Measurements from ENCODE around the gene SAT1.

DNA sequence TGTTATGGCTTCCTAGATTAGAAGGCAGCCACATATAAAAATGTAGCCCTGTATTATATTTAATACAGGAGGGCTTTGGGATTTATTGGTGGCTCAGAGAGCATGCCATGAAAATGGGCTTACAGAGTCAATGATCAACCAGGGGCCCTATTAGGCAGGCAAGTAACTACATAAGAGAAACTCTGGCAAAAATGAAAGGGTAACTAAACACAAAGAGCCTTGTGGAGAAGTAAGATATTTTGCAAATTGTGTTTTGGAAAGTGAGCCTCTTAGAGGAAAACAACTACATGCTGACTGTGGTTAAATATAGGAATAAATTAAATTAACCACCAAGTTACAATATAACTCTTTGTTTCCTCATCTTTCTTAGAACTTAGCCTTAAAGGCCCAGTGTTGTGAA lies 5.5 kb downstream of the SAT1 start:
- TF ChIP-seq CTCF (IDR thresholded peaks at IDR 0.05; ENCODE audit: insufficient read depth, low read depth, low read length) (no peak), EZH2 (IDR thresholded peaks at IDR 0.05; ENCODE audit: insufficient read depth, low read length) (no peak)
